IPS DF 6.9 (cell line): Measurements from ENCODE around the gene ATG101.
A peak's percentile ranks its signal among the peaks of the same experiment; 100 is the strongest.

Experiments used
- DNase-seq: peaks from one replicate; pipeline ENCODE4 v3.0.0-alpha.2; 2013; ENCODE audit warnings: low read depth, low spot score
- H3K27ac ChIP-seq: one replicate; pipeline ENCODE4 v1.5.1; 2013; ENCODE audit warnings: low read length, control low read depth
- H3K27me3 ChIP-seq: 2 replicates; pipeline ENCODE4 v1.6.1; 2013; ENCODE audit warnings: mild to moderate bottlenecking, low read length; ENCODE audit not compliant: control insufficient read depth, insufficient read depth
- H3K36me3 ChIP-seq: 2 replicates; pipeline ENCODE4 v1.6.1; 2013; ENCODE audit warnings: low read length; ENCODE audit not compliant: control insufficient read depth, insufficient read depth
- H3K4me1 ChIP-seq: 2 replicates; pipeline ENCODE4 v1.6.1; 2013; ENCODE audit warnings: low read length; ENCODE audit not compliant: control insufficient read depth, insufficient read depth
- H3K4me3 ChIP-seq: 2 replicates; pipeline ENCODE4 v1.5.1; 2013; ENCODE audit warnings: mild to moderate bottlenecking, low read length
- H3K9me3 ChIP-seq: 2 replicates; pipeline ENCODE4 v1.6.1; 2013; ENCODE audit warnings: low read length, inconsistent platforms; ENCODE audit not compliant: control insufficient read depth, insufficient read depth
- WGBS: extraction: QIAGEN DNeasy Blood & Tissue Kit; methylation state at CpG from one replicate; pipeline ENCODE4 v1.1.7; 2013; ENCODE audit warnings: mixed read lengths, missing lambda C conversion rate; ENCODE audit not compliant: insufficient read length, insufficient coverage; 5-methylcytosine and 5-hydroxymethylcytosine counted together

ATG101 gene

DNA sequence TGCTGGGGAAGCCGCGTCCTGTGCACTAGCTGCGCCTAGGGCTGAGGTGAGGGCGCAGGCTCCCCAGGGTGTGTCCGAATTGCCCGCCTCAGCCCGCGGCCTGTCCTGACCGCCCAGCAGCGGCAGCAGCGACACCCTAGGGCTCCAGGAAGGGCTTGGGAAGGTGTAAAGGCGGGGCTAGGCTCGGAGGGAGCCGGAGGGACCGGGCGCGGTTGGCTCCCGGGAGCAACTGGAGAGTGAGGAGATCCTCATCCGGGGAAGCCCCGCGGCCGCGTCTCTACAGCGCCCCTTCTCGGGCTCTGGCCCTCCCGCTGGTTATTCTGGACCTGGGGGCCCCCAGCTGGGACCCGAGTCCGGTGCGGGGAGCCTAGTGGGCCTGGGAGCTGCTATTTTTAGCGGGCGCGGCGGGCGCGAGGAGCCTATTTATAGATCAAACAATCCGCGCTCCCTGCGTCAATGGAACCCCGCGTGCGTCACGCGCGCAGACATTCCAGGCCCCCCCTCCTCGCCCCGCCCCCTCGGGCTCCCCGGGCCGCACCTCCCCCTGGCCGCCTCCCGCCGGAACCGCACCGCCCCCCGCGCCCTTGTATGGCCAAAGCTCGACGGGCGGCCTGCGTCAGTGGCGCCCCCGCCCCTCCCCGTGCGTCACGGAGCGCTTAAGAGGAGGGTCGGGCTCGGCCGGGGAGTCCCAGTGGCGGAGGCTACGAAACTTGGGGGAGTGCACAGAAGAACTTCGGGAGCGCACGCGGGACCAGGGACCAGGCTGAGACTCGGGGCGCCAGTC lies 18.8 kb upstream of the ATG101 start, which contains the start of gene NR4A1:
NR4A1 (plus strand) TSS at position 685 of the 784 bp plus-strand sequence. CDS start 2,887 bp downstream, outside the sequence.
- no peak within 1 kb of the TSS for H3K27ac ChIP-seq
- H3K27me3 ChIP-seq, result peaks cover 19% of the 10 kb centered on the region; the same call in 1 of the 2 replicates
- H3K4me3 ChIP-seq, result peak within 1 kb of the TSS; percentile 28; the same call in 1 of the 2 replicates
- DNase-seq, result no peak
- no CpG with 5 or more reads among the region's 77 CpGs for WGBS
- no peaks in the 10 kb centered on the region for H3K4me1 ChIP-seq
- peaks cover 6% of the 10 kb centered on the region; the same call in 1 of the 2 replicates for H3K36me3 ChIP-seq
- H3K9me3 ChIP-seq, result no peaks in the 10 kb centered on the region

DNA sequence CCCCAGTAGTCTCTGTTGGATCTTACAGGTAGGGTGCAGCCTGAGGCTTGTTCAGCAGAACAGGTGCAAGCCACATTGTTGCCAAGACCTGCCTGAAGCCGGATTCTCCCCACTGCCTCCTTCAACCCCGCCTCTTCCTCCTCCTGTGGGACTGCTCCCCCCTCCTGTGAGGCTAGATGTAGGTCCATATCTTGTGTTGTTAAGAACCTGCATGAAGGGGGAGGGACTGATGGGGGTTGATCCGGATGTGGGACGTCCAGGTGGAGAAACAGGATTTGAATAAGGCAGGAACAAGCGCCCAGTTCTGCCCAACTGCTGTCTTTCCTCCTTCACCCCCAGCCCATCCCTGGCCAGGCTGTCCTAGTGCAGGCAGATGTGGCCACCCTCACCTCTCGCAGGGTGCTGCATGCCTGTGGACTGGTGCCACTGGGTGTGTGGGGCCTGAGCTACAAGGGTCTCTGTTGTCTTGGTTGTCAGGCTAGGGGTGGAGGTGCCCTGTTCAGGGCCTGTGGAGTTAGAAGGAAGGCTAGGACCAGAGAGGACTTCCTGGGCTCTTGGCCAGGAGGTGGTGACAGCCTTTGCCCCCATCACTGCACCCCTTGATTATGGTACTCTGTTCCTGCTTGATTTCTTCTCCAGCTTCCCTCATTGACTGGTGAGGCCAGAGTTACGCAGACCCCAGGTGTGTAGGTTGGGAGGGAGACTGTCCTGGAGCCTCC lies 17.2 kb upstream of the ATG101 start:
- Histone ChIP-seq H3K4me1 (no peaks in the 10 kb centered on the region), H3K27me3 (peaks cover 19% of the 10 kb centered on the region; the same call in 1 of the 2 replicates), H3K36me3 (peaks cover 13% of the 10 kb centered on the region; the same call in 1 of the 2 replicates), H3K27ac (no peak overlapping the region), H3K9me3 (no peaks in the 10 kb centered on the region), H3K4me3 (no peak overlapping the region)
- DNase-seq, result no peak
- no CpG with 5 or more reads among the region's 7 CpGs for WGBS

- Histone ChIP-seq H3K4me1 (no peaks in the 10 kb centered on the region), H3K27me3 (peaks cover 19% of the 10 kb centered on the region; the same call in 1 of the 2 replicates), H3K27ac (no peak overlapping the region), H3K9me3 (no peaks in the 10 kb centered on the region), H3K4me3 (no peak overlapping the region), H3K36me3 (peaks cover 16% of the 10 kb centered on the region; the same call in 1 of the 2 replicates)
- no CpG with 5 or more reads among the region's 9 CpGs for WGBS
- DNase-seq, result no peak
Measured at GRCh38 chr12:52053536-52054209, 16.1 kb upstream of the ATG101 start.

GRCh38 chr12:52054231-52054832 lies 15.4 kb upstream of the ATG101 start:
- H3K4me1 ChIP-seq, result no peaks in the 10 kb centered on the region
- DNase-seq, result no peak
- H3K27ac ChIP-seq, result no peak overlapping the region
- no peak overlapping the region for H3K4me3 ChIP-seq
- peaks cover 12% of the 10 kb centered on the region; the same call in 1 of the 2 replicates for H3K27me3 ChIP-seq
- H3K9me3 ChIP-seq, result no peaks in the 10 kb centered on the region
- no CpG with 5 or more reads among the region's 21 CpGs for WGBS
- peaks cover 18% of the 10 kb centered on the region; the same call in 1 of the 2 replicates for H3K36me3 ChIP-seq

DNA sequence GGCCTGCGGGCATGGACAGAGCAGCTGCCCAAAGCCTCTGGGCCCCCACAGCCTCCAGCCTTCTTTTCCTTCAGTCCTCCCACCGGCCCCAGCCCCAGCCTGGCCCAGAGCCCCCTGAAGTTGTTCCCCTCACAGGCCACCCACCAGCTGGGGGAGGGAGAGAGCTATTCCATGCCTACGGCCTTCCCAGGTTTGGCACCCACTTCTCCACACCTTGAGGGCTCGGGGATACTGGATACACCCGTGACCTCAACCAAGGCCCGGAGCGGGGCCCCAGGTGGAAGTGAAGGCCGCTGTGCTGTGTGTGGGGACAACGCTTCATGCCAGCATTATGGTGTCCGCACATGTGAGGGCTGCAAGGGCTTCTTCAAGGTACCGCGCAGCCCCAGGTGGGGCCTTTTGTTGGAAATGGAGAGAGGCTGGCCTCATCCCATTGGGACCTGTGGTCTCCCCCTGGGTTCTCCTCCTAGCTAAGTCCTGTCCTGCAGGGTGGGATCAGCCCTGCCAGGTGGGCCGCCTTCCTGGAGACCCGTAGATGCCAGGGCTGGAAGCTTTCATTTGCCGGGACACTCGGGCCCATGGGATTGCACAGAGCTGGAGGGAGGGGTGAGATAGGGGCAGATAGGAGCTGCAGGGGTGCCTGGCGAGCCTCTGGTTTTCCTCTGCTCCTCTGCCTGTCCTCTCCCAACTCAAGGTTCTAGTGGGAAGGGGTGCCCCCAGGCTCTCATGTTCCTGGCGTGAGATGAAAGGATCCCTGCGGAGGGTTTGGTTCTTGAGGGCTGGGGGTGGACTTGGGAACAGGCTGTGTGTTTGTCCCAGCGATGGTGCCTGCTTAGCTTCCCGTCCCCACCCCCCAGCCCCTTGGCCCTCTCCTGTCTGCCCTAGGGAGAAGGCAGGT lies 14.7 kb upstream of the ATG101 start:
- WGBS, result no CpG with 5 or more reads among the region's 21 CpGs

DNA sequence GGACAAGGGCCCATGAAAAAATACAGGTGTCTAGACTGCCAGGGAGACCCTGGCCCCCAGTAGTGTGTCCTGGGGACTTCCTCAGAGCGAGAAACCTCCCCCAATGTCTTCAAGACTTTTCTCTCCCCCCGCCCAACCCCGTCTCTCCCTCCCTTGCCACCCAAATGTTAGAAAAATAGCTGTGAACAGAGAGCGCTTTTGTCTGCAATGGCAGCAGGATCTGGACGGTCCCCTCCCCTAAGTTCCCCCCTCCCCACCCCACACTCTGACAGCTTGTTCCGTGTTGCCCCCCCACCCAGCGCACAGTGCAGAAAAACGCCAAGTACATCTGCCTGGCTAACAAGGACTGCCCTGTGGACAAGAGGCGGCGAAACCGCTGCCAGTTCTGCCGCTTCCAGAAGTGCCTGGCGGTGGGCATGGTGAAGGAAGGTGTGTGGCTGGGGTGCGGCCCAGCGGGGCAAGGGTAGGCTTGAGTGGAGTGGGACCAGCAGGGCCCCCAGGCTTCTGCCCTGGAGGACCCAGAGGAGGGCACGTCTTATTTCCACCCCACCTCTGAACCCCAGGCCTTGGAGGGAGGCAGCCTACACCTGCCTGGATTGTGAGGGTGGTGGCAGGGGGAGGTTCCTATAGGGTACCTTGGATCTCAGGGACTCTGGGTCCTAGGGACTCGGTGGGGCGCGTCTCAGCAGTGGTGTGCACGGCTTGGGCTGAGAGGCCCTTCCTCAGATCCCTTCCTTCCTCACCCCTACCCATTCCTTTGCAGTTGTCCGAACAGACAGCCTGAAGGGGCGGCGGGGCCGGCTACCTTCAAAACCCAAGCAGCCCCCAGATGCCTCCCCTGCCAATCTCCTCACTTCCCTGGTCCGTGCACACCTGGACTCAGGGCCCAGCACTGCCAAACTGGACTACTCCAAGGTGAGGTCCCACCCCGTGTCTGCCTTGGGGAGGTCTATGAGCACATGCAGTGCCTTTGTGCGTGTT lies 13.8 kb upstream of the ATG101 start:
- WGBS, result no CpG with 5 or more reads among the region's 27 CpGs
- no peak for DNase-seq
- no peak overlapping the region for H3K4me3 ChIP-seq
- H3K36me3 ChIP-seq, result peaks cover 18% of the 10 kb centered on the region; the same call in 1 of the 2 replicates
- H3K27me3 ChIP-seq, result peaks cover 3% of the 10 kb centered on the region; the same call in 1 of the 2 replicates
- H3K9me3 ChIP-seq, result no peaks in the 10 kb centered on the region
- H3K4me1 ChIP-seq, result no peaks in the 10 kb centered on the region
- no peak overlapping the region for H3K27ac ChIP-seq

More for the DNA sequence above, 14.7 kb upstream of the ATG101 start:
- Histone ChIP-seq H3K4me1 (no peaks in the 10 kb centered on the region), H3K27ac (no peak overlapping the region), H3K36me3 (peaks cover 18% of the 10 kb centered on the region; the same call in 1 of the 2 replicates), H3K4me3 (no peak overlapping the region), H3K27me3 (peaks cover 5% of the 10 kb centered on the region; the same call in 1 of the 2 replicates), H3K9me3 (no peaks in the 10 kb centered on the region)
- no peak for DNase-seq

GRCh38 chr12:52056801-52057637 lies 12.8 kb upstream of the ATG101 start:
- Histone ChIP-seq H3K9me3 (no peaks in the 10 kb centered on the region), H3K27me3 (no peaks in the 10 kb centered on the region; the same call in 1 of the 2 replicates), H3K4me3 (no peak overlapping the region), H3K27ac (no peak overlapping the region), H3K36me3 (peaks cover 18% of the 10 kb centered on the region; the same call in 1 of the 2 replicates), H3K4me1 (no peaks in the 10 kb centered on the region)
- no peak for DNase-seq
- no CpG with 5 or more reads among the region's 23 CpGs for WGBS
